ENCODE data around the gene CBL. TPM values are rescaled to one million over a fixed set of nuclear protein-coding genes. Genes with fewer than 3 reads are reported as not detected.
"Not testable (repeated sequence)": the region's sequence is repeated elsewhere in the genome, so short reads cannot be mapped to it uniquely, and the experiment has no call there.

The CBL gene
- total and polyA plus RNA-seq, 2 donors from 2014 or later = 2.0 to 20.6 TPM

GRCh38 chr11:119179983-119180382, 26.2 kb upstream of the CBL start:
- Histone ChIP-seq H3K4me3 (ENCODE audit: low read length in 3 of 3) (no peak overlapping the region), H3K27ac (ENCODE audit: low read depth in 2 of 2, low read length in 2 of 2) (no peak overlapping the region), H3K27me3 (ENCODE audit: control insufficient read depth, insufficient read depth, low read length) (no peaks in the 10 kb centered on the region), H3K4me1 (ENCODE audit: control insufficient read depth in 2 of 3, insufficient read depth in 2 of 3, low read depth in 1 of 3, low read length in 3 of 3) (no peaks in the 10 kb centered on the region), H3K9ac (ENCODE audit: low read length in 3 of 3) (no peak overlapping the region), H3K9me3 (ENCODE audit: control insufficient read depth in 2 of 3, insufficient read depth in 1 of 3, low read length in 3 of 3) (no peaks in the 10 kb centered on the region), H3K36me3 (ENCODE audit: control insufficient read depth in 2 of 3, insufficient read depth in 3 of 3, low read length in 3 of 3) (peaks cover 0 to 6% (median 0%) of the 10 kb centered on the region in 3 donors)
- intact Hi-C loops (cut with DNase I) = no loop called here
- DNase-seq = no peak
- no peak for FAIRE-seq
- TF ChIP-seq CTCF (IDR thresholded peaks at IDR 0.05; ENCODE audit: borderline replicate concordance, extremely low read depth, insufficient read depth) = no peak

- H3K27ac ChIP-seq (ENCODE audit: low read depth in 2 of 2, low read length in 2 of 2) = no peak overlapping the region
- peaks cover 0 to 3% (median 0%) of the 10 kb centered on the region in 3 donors for H3K4me1 ChIP-seq (ENCODE audit: control insufficient read depth in 2 of 3, insufficient read depth in 2 of 3, low read depth in 1 of 3, low read length in 3 of 3)
- no peaks in the 10 kb centered on the region for H3K27me3 ChIP-seq (ENCODE audit: control insufficient read depth, insufficient read depth, low read length)
- no peak for TF ChIP-seq CTCF (IDR thresholded peaks at IDR 0.05; ENCODE audit: borderline replicate concordance, extremely low read depth, insufficient read depth)
- DNase-seq (no peak), FAIRE-seq (no peak)
- intact Hi-C loops (cut with DNase I) = no loop called here
- H3K9ac ChIP-seq (ENCODE audit: low read length in 3 of 3) = no peak overlapping the region
- peaks cover 0 to 6% (median 0%) of the 10 kb centered on the region in 3 donors for H3K36me3 ChIP-seq (ENCODE audit: control insufficient read depth in 2 of 3, insufficient read depth in 3 of 3, low read length in 3 of 3)
- H3K4me3 ChIP-seq (ENCODE audit: low read length in 3 of 3) = no peak overlapping the region
- H3K9me3 ChIP-seq (ENCODE audit: control insufficient read depth in 2 of 3, insufficient read depth in 1 of 3, low read length in 3 of 3) = no peaks in the 10 kb centered on the region
These were observed 25.1 kb upstream of the CBL start for GRCh38 chr11:119180729-119181676.

GRCh38 chr11:119181677-119182412, 24.3 kb upstream of the CBL start:
- Histone ChIP-seq H3K27ac (ENCODE audit: low read depth in 2 of 2, low read length in 2 of 2) (no peak overlapping the region), H3K4me1 (ENCODE audit: control insufficient read depth in 2 of 3, insufficient read depth in 2 of 3, low read depth in 1 of 3, low read length in 3 of 3) (peaks cover 0 to 3% (median 0%) of the 10 kb centered on the region in 3 donors), H3K27me3 (ENCODE audit: control insufficient read depth, insufficient read depth, low read length) (no peaks in the 10 kb centered on the region), H3K9ac (ENCODE audit: low read length in 3 of 3) (no peak overlapping the region), H3K36me3 (ENCODE audit: control insufficient read depth in 2 of 3, insufficient read depth in 3 of 3, low read length in 3 of 3) (peaks cover 0 to 6% (median 0%) of the 10 kb centered on the region in 3 donors), H3K4me3 (ENCODE audit: low read length in 3 of 3) (no peak overlapping the region), H3K9me3 (ENCODE audit: control insufficient read depth in 2 of 3, insufficient read depth in 1 of 3, low read length in 3 of 3) (no peaks in the 10 kb centered on the region)
- no peak for TF ChIP-seq CTCF (IDR thresholded peaks at IDR 0.05; ENCODE audit: borderline replicate concordance, extremely low read depth, insufficient read depth)
- no peak for FAIRE-seq
- no peak for DNase-seq
- intact Hi-C loops (cut with DNase I) = no loop called here

GRCh38 chr11:119184399-119184798, 21.7 kb upstream of the CBL start:
- FAIRE-seq; DNase-seq; intact Hi-C loops (cut with DNase I); H3K27ac ChIP-seq (ENCODE audit: low read depth in 2 of 2, low read length in 2 of 2); H3K4me1 ChIP-seq (ENCODE audit: control insufficient read depth in 2 of 3, insufficient read depth in 2 of 3, low read depth in 1 of 3, low read length in 3 of 3); H3K36me3 ChIP-seq (ENCODE audit: control insufficient read depth in 2 of 3, insufficient read depth in 3 of 3, low read length in 3 of 3); H3K27me3 ChIP-seq (ENCODE audit: control insufficient read depth, insufficient read depth, low read length); H3K9ac ChIP-seq (ENCODE audit: low read length in 3 of 3); H3K4me3 ChIP-seq (ENCODE audit: low read length in 3 of 3); H3K9me3 ChIP-seq (ENCODE audit: control insufficient read depth in 2 of 3, insufficient read depth in 1 of 3, low read length in 3 of 3): not testable (repeated sequence)

Data from kidney (tissue), 14 donors.